Measurements from ENCODE around the gene LRRN1.
"Not testable (repeated sequence)": the region's sequence is repeated elsewhere in the genome, so short reads cannot be mapped to it uniquely, and the experiment has no call there.

The LRRN1 gene

GRCh38 chr3:3806856-3807255 is 7.6 kb downstream of the LRRN1 start:
- DNase-seq (ENCODE audit: low read depth, low spot score) = no peak

GRCh38 chr3:3813013-3813412 is 13.8 kb downstream of the LRRN1 start:
- no peak for DNase-seq (ENCODE audit: low read depth, low spot score)

- peak; percentile 81 for DNase-seq (ENCODE audit: low read depth, low spot score)
These were observed 16.0 kb downstream of the LRRN1 start for GRCh38 chr3:3815206-3815605.

- DNase-seq (ENCODE audit: low read depth, low spot score) = no peak
These were observed 16.8 kb downstream of the LRRN1 start for GRCh38 chr3:3816034-3816433.

- peak; percentile 23 for DNase-seq (ENCODE audit: low read depth, low spot score)
These were observed 18.6 kb downstream of the LRRN1 start for GRCh38 chr3:3817865-3818264.

GRCh38 chr3:3821777-3822176 is 22.5 kb downstream of the LRRN1 start:
- DNase-seq (ENCODE audit: low read depth, low spot score) = peak; percentile 44

- DNase-seq (ENCODE audit: low read depth, low spot score) = no peak
These were observed 25.8 kb downstream of the LRRN1 start for GRCh38 chr3:3825035-3825434.

GRCh38 chr3:3826521-3826920 is 27.3 kb downstream of the LRRN1 start:
- no peak for DNase-seq (ENCODE audit: low read depth, low spot score)

GRCh38 chr3:3827111-3827510 is 27.9 kb downstream of the LRRN1 start:
- no peak for DNase-seq (ENCODE audit: low read depth, low spot score)

- DNase-seq (ENCODE audit: low read depth, low spot score) = not testable (repeated sequence)
These were observed 29.2 kb downstream of the LRRN1 start for GRCh38 chr3:3828417-3828816.

GRCh38 chr3:3836845-3837244 is 37.6 kb downstream of the LRRN1 start:
- DNase-seq (ENCODE audit: low read depth, low spot score) = no peak

GRCh38 chr3:3842356-3842755 is 43.1 kb downstream of the LRRN1 start:
- no peak for DNase-seq (ENCODE audit: low read depth, low spot score)

GRCh38 chr3:3847994-3848922 is 49.0 kb downstream of the LRRN1 start:
- DNase-seq (ENCODE audit: low read depth, low spot score) = no peak

- DNase-seq (ENCODE audit: low read depth, low spot score) = no peak
These were observed 49.7 kb downstream of the LRRN1 start for GRCh38 chr3:3848923-3849275.

GRCh38 chr3:3851621-3852323 is 52.5 kb downstream of the LRRN1 start:
- no peak for DNase-seq (ENCODE audit: low read depth, low spot score)

- DNase-seq (ENCODE audit: low read depth, low spot score) = no peak
These were observed 54.3 kb downstream of the LRRN1 start for GRCh38 chr3:3853544-3853943.

- no peak for DNase-seq (ENCODE audit: low read depth, low spot score)
These were observed 55.8 kb downstream of the LRRN1 start for GRCh38 chr3:3855056-3855455.

- DNase-seq (ENCODE audit: low read depth, low spot score) = peak; percentile 8
These were observed 61.0 kb downstream of the LRRN1 start for GRCh38 chr3:3860235-3860634.

- DNase-seq (ENCODE audit: low read depth, low spot score) = no peak
These were observed 63.3 kb downstream of the LRRN1 start for GRCh38 chr3:3862534-3862933.

GRCh38 chr3:3875491-3875890 is 76.3 kb downstream of the LRRN1 start:
- no peak for DNase-seq (ENCODE audit: low read depth, low spot score)

GRCh38 chr3:3881050-3881449 is 81.8 kb downstream of the LRRN1 start:
- DNase-seq (ENCODE audit: low read depth, low spot score) = no peak

GRCh38 chr3:3887311-3887710 is 88.1 kb downstream of the LRRN1 start:
- not testable (repeated sequence) for DNase-seq (ENCODE audit: low read depth, low spot score)

GRCh38 chr3:3893590-3893989 is 94.4 kb downstream of the LRRN1 start:
- DNase-seq (ENCODE audit: low read depth, low spot score) = no peak
